ENCODE measurements around the gene HMGN5.

GRCh38 chrX:81201071-81201470, 642 bp downstream of the HMGN5 start:
- no peak for TF ChIP-seq CTCF (IDR thresholded peaks at IDR 0.05 in 8 of 11, conservative IDR thresholded peaks at IDR 0.05 in 3 of 11)
- no peak for TF ChIP-seq POLR2A (IDR thresholded peaks at IDR 0.05)
- TF ChIP-seq POLR2AphosphoS5 (IDR thresholded peaks at IDR 0.05): no peak
